Measurements from ENCODE around the gene ISCA2.

- TF ChIP-seq, protein P1, sequence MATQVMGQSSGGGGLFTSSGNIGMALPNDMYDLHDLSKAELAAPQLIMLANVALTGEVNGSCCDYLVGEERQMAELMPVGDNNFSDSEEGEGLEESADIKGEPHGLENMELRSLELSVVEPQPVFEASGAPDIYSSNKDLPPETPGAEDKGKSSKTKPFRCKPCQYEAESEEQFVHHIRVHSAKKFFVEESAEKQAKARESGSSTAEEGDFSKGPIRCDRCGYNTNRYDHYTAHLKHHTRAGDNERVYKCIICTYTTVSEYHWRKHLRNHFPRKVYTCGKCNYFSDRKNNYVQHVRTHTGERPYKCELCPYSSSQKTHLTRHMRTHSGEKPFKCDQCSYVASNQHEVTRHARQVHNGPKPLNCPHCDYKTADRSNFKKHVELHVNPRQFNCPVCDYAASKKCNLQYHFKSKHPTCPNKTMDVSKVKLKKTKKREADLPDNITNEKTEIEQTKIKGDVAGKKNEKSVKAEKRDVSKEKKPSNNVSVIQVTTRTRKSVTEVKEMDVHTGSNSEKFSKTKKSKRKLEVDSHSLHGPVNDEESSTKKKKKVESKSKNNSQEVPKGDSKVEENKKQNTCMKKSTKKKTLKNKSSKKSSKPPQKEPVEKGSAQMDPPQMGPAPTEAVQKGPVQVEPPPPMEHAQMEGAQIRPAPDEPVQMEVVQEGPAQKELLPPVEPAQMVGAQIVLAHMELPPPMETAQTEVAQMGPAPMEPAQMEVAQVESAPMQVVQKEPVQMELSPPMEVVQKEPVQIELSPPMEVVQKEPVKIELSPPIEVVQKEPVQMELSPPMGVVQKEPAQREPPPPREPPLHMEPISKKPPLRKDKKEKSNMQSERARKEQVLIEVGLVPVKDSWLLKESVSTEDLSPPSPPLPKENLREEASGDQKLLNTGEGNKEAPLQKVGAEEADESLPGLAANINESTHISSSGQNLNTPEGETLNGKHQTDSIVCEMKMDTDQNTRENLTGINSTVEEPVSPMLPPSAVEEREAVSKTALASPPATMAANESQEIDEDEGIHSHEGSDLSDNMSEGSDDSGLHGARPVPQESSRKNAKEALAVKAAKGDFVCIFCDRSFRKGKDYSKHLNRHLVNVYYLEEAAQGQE (IDR thresholded peaks at IDR 0.05; ENCODE audit: insufficient replicate concordance, low read depth) = no peak
- TF ChIP-seq CTCF (IDR thresholded peaks at IDR 0.05; ENCODE audit: insufficient read depth, low read length) (no peak), SPI1 (IDR thresholded peaks at IDR 0.05; ENCODE audit: borderline replicate concordance, low read depth) (no peak)
Measured at GRCh38 chr14:74468513-74468912, 25.1 kb upstream of the ISCA2 start.

All from HL-60 (cell line).